Activated naive CD4-positive, alpha-beta T cell treated with anti-CD3 and anti-CD28 coated beads, Interleukin-2, amount 50 U/mL, for 16 hours (primary cell): ENCODE data around the gene CDKN1C.
"Not testable (repeated sequence)": the region's sequence is repeated elsewhere in the genome, so short reads cannot be mapped to it uniquely, and the experiment has no call there.

ENCODE experiments used
- DNase-seq: peaks from one replicate; pipeline ENCODE4 v3.0.0-alpha.2; 2020

Gene CDKN1C

DNA sequence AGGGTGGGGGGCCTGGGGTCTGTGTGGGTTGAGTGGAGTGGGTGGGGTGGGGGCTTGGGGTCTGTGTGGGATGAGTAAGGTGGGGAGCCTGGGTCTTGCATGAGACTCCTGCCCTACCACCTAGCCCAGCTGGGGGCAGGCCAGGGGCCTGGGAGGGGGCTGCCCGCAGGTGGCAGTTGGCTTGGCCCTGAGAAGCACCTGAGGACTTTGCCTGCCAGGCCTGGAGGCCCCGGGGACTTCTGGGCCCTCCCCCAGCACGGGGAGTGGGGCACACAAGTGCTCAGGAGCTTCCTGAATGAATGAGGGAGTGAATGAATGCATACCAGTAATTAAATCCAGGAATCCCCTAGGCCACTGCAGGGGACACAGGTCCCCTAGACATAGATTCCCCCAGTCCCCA lies 37.1 kb upstream of the CDKN1C start:
- no peak for DNase-seq

DNA sequence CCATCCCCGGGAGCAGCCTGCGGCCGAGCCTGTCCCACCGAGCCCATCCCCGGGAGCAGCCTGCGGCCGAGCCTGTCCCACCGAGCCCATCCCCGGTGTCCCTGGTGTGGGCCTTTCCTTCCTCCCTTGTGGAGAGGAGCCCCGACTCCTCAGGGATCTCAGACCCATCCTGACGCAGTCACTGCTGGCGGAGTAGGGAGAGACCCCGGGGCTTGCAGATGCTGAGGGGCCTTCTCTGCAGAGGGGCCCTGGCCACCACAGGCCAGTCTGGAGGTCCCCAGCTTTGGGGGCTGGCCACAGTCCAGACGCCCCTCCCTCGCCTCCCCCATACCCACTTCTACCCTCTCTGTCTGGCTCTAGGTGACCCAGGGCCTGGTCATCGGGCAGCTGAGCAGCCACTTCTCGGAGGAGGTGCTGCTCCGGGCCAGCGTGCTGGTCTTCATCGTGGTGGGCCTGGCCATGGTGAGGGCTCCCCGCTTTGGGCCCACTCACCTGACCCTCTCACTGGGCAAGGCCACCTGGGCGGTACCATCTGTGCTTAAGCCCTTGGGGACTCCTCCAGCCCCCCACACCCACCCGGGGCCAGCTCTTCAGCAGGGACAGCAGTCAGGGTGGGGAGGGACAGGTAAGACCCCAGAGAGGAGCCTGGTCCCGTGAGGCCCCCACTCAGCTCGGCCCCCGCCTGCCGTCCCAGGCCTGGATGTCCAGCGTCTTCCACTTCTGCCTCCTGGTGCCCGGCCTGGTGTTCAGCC lies 36.3 kb upstream of the CDKN1C start:
- no peak for DNase-seq

DNA sequence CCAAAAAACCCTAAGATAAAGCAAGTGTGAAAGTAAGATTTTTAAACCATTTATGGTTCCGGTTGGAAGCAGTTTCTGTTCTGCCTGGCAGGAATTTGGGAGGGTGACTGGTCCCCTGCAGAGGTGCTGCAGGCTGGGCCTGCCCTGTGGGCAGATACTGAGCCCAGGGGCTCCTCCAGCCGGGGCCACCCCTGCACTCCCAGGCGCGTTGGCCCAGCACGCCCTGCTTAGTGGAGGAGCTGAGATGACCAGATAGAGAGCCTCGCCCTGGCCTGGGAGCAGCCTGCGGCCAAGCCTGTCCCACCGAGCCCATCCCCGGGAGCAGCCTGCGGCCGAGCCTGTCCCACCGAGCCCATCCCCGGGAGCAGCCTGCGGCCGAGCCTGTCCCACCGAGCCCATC lies 35.7 kb upstream of the CDKN1C start:
- DNase-seq: no peak

DNA sequence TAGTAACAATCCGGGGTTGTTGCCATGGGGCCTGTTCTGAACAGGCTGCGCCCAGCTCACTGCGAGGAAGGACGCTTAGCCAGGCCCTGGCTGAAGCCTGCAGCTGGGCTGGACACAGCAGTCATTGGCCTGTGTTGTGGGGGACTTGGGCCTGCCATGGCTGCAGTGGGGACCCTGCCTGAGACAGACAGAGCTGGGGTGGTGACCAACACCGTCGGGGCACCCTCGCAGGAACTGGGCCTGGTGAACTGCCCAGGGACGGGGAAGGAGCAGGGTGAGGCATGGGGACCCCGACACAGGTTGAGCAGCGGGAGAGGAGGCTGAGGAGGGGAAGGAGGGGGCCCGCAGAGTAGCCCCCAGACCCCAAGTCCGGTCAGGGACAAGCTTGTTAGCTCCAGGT lies 34.8 kb upstream of the CDKN1C start:
- DNase-seq: no peak

DNA sequence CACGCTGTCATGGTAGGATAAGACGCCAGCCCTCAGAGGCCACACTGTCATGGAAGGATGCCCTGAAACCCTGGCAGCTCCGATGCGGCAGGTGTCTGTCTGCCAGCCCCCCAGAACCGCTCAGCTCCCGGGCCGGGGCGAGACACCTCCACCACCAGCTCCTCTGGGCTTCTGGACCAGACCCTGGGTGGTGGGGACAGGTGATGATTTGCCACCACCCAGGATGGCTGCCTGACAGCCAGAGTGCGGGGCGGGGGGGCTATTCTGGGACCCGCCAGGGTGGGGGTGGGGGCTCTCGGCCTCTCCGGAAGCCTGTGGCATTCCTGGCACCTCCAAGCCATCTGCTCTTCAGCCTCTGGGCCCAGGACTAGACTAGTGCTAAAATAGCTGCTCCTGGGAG lies 34.3 kb upstream of the CDKN1C start:
- DNase-seq: no peak

DNA sequence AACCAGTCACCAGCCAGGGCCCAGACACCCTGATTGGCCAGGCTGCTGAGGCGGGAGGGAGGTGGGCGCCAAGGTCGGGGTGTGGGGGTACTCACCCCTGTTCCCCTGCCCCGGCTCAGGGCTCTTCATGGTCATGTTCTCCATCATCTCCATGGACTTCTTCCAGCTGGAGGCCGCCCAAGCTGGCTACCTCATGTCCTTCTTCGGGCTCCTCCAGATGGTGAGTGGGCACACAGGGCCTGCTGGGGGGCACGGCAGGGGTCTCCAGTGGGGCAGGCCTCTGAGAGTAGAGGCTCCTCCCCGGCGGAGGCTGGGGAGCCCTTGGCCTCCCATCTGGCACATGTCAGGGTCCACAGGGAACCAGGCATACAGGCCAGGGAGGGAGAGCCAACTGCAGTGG lies 33.6 kb upstream of the CDKN1C start:
- no peak for DNase-seq

DNA sequence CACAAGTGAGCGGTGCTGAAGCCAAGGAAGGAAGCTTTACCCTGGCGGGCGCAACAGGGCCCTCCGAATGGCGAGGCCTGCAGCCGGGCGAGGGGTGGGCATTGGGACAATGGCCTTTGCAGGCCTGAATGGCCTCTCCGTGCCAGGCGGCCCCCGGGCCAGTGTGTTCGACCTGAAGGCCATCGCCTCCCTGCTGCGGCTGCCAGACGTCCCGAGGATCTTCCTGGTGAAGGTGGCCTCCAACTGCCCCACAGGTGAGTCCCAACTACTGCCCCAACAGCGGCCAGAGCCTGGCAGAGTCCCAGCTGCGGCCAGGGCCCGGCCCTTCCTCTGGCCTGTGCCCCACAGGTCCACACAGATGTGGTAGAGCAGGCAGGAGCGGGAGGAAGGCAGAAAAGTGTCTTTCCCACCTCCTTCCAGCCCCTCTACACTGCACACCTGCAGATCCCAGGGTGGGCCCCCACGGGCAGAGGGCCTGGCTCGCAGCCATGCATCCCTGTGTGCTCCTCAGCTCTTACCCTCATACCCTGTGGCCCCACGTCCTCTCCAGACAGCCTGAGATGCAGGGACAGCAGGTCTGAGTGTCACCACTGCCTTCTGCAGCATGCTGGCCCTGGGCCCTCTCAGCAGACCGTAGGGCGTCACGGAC lies 32.4 kb upstream of the CDKN1C start:
- no peak for DNase-seq

DNA sequence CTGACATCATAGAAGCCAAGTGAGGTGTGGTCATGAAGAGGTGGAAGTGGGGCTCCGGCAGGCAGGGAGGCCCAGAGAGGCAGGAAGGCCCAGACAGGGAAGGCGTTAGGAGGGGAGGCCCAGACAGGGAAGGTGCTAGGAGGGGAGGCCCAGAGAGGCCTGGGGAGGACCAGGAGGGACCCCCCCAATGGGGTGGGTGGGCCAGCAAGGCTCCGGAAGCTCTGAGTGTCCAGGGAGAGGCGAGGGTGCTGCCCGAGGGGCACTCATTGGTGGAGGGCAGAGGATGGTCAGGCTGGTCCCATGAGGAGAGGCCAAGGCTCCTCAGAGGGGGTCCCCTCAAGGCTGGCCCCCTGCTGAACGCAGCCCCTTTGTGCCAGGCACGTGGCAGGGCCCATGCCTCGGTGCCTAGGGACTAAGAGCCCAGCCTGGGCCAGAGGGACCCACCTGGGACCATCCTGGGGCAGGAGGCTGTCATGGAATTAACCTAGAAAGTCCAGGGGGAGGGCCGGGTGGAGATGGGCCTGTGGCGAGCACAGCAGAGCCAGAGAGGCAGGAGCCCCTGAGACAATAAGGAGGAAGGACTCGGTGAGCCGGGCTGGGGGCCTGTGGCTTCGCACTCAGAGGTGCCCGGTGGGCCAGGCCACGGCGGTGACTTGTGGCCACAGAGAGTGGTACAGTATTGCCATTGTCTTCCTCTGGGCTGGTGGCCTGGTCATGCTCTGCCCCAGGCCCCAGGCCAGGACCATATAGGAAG lies 31.5 kb upstream of the CDKN1C start:
- no peak for DNase-seq

DNA sequence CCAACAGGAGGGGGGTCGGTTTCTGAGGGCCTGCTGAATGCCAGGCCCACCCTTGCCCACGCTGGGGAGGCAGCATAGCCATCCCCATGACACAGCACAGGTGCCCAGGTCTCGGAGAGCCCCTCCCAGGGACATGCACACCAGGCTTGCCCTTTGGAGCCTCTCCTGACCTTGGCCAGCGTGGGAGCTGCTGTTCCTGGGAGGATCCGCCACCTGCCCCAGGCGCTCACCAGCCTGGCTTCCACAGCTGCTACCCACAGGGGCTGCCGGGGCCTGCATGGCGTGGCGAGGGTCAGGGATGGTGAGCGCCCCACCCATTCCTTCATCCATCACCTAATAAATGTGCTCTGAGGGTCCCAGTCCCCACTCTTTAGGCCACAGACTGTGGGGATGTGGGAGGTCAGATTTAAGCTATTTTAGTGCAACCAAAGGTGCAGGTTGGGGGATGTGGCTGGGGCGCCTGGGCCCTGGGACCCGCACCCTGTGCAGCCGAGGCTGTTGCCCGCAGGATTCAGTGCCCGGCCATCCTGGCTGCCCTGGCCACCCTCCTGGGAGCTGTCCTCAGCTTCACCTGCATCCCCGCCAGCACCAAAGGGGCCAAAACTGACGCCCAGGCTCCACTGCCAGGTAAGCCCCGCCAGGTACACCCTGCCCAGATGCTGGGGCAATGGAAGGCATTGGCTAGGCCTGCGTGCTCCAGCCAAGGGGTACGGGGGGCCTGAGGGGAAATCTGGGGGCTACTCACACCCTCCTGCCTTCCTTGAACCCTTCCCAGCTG lies 30.7 kb upstream of the CDKN1C start:
- DNase-seq: no peak

DNA sequence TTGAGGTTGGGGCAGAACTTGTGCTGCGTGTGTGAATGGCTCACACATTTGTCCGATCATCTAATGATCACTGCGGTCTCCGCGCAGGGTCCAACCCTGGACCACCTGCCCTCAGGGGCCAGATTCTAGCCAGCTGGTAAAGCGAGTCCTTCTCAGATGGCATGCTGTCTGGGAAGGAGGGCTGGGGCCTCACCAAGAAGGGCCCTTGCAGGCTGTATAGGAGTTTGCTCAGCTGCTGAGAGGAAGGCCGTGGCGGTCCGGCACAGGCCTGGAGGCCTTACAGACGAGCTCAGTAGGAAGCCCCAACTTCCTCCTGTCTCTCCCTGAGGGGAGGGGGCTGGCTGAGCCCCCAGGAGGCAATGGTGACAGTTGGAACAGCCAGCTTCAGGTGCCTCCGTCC lies 29.9 kb upstream of the CDKN1C start:
- DNase-seq: no peak

DNA sequence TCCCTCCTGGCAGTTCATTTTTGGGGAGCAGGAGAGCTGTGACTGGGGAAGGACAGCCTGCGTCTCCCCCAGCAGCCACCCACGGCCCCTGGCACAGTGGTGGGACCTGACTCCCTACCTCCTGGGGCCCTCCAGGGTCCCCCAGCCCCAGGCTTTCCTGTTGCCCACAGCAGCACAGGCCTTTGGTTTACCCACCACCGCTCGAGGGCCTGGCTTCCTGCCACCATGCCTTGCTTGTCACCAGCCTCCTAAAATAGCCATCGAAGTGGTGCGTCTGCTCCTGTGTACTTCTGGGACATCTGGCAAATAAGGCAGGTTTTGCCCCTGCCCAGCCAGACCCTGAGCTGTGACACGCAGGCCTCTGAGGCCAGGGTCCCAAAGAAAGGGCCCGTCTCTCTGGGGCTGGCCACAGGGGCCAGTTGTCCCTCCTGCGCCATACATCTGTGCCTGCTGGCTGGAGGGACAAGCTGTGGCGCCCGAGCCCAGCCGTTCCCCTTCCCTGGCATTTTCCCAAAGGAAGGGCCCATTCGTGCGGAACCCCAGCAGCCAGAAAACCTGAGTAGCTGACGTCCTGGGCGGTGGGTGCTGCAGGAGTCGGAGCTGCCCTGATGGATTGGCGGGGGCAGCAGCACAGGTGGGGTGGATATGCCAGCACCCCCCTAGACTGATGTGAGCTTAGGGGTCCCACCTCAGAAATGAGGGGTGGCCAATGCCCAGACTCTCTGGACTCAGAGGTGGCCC lies 29.1 kb upstream of the CDKN1C start:
- no peak for DNase-seq

DNA sequence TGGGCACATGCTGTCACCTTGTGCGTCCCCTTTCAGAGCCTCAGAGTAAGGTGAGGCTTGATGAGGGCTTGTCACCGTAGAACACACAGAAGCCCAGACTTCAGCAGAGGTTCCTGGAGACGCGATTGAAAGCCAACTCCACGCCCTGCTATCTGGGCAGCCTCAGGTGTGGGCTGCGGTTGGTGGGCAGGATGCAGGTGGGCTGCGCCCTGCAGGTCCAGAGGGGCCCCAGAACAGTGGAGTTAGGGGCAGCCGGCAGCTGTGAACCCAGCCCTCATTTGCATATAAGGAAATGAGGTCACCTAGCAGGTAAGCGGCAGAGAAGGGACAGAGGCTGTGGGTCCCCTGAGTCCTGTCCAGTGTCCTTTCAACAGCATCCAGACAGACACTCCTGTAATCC lies 28.2 kb upstream of the CDKN1C start:
- no peak for DNase-seq

DNA sequence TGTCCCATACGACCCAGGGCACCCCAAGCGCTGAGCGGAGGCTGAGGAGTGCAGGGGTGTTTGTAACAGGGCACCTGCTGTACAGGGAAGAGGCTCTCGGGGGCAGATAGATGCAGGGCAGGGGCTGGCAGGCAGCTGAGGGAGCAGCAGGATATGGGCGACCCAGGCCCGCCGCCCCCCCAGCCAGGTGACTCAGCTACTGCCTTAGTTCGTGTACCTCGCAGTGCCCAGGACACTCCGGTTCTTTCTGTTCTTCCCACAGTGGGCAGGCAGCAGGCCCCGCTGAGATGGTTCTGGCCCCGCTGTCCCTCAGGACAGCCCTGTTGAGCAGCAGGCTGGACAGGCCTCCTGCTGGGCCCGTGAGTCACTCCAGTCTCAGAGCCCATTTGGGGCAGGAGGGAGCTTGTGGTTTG lies 27.4 kb upstream of the CDKN1C start:
- DNase-seq: no peak

DNA sequence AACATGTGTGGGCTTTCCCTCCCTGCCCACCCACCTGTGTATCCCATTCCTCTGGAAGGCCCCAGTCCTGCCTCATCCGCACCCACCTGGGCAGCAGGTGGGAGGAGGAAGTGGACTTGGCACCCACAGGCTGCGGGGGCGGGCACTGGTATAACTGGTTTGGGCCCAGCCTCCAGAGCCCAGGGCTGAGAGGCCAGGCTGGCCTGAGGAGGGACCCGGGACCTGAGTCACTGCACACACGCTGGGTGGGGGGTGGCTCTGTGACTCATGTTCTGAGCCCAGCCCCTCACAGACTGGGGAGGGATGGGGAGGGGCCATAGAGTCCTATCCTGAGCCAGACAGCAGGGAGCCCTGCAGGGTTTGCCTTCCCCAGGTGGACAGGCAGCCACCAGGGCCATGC lies 26.9 kb upstream of the CDKN1C start:
- no peak for DNase-seq

DNA sequence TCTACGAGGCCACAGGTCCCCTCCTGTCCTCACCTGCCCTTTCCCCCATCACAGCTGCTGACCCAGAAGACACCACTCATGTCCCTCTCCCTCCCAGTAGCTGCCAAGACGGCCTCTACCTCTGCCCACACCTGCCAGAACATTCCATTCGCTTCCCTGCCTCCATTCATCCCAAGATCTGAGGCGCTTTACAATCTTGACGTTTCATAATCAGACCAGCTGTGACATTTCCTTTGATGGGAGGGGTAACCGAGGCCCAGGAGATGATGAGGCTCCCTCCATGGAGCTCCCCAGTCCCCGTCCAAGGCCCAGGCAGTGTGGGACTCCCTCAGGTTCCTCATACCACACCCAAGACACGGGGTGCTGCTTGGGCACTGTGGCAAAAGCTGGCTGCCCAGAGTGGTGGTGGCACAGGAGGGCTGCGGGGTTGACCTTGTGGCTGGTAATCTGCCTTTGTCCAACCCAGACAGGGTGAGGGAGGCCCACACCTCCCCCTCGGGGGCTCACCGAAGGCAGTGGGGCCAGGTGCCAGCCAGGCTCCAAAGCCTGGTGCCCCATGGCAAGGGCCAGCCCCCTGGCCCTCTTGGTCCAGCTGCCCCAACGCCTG lies 26.3 kb upstream of the CDKN1C start:
- DNase-seq: no peak

DNA sequence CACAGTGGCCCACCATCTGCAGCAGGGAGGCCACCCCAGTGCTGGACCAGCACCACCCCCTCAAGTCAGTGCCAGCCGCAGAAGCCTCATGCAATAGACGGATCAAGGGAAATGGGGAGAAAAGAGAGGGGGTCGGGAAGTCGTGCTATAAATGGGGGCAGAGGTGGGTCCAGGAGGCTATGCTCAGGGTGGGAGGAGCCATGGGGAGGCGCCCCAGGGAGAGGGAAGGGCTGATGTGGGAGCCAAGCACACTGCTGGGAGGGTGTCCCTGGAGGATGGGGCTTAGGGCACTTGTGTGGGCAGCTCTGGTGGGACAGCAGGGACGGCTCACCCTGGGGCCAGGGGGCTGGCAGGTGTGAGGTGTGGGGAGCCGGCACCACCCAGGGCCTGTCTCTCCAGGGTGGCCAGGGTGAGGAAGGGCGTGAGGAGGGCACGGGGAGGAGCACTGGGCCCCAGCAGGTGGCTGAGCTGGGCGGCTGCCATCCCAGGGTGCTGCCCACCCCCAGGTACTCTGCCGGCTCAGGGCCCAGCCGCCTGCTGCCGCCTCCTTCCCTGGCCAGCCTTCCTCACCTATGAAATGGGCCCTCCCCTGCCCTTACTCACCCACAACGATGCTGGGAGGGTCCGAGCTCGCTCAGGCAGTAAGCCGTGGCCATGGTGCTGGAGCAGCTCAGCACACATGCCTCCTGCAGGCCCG lies 25.7 kb upstream of the CDKN1C start:
- no peak for DNase-seq

DNA sequence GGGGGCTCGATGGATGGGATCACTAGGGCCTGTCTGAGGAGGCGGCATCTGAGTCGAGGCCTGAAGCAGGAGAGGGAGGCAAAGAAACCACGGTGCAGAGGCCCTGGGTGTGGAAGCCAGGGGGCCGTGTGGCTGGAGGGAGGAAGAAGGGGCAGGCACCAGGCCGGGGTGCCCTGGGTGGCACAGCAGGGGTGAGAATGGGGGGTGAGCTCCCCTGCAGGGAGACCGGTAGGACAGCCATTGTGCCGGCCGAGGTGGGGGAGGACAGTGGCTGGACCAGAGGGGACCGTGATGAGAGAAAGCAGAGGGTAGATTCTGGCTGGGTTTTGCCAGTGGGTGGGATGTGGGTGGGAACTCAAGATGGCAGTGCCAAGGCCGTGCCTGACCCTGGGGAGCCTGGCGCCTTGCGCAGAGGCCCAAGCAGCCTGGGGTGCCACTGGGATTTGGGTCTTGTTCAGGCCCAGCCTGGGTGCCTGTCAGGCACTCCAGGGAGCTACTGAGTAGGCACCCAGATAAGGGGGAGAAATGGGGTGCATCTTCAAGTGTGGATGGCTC lies 24.9 kb upstream of the CDKN1C start:
- no peak for DNase-seq

DNA sequence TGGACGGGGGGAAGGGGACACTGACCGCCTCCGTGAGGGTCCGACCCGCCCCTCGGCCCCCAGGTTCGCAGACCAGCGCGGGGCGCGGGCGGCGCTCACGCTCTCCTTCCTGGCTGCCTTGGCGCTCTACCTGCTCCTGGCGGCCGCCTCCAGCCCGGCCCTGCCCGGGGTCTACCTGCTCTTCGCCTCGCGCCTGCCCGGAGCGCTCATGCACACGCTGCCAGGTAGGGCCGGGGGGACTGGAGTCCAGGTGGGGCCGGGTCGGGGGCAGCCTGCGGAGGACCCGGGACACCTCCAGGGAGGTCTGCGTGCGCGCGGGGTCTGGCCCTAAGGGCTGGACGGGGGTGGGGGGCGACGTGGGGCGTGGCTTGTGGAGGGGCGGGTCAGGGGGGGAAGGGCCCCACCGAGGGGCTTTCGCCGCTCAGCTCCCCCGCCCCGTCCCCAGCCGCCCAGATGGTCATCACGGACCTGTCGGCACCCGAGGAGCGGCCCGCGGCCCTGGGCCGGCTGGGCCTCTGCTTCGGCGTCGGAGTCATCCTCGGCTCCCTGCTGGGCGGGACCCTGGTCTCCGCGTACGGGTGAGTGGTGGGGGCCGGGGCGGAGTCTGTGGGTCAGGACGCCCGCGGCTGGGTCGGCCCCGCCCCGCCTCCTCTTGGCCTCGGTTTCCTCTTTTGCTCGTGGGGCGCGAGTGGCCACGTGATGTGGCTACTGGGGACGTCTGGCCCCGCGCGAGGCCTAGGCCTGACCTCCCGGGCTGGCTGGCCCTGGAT lies 23.7 kb upstream of the CDKN1C start:
- DNase-seq: no peak

DNA sequence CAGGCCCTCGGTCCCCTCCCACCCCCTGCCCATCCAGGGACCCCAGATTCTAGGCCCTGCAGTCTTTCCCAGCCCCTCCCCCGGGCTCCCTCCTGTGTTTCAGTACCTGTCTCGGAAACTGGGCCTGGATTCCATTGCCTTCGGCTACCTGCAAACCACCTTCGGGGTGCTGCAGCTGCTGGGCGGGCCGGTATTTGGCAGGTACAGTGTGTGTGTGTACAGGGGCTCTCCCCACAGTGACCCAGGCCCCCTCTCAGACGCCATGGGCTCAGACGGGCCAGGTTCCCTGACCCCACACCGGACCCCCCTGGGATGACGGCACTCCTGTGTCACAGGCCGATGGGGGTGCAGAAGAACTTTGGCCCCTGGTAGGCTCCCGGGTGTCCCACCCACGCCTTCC lies 22.6 kb upstream of the CDKN1C start:
- DNase-seq: no peak

DNA sequence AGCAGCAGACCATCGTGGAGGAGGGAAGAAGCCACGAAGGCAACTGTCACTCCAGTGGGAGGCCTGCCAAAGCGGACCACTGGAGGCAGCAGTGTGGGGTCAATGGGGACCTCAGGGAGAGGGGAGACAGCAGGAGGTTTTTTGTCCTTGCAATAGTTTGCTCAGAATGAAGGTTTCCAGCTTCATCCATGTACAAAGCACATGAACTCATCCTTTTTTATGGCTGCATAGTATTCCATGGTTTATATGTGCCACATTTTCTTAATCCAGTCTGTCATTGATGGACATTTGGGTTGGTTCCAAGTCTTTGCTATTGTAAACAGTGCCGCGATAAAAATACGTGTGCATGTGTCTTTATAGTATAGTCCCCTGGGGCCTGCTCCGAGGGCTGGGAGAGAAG lies 19.7 kb upstream of the CDKN1C start:
- not testable (repeated sequence) for DNase-seq
